Osteoblast (primary cell): ENCODE data around the gene CNPY2. TPM values are rescaled to one million over a fixed set of nuclear protein-coding genes. Genes with fewer than 3 reads are reported as not detected.
A peak's percentile ranks its signal among the peaks of the same experiment; 100 is the strongest.
"Not testable (repeated sequence)": the region's sequence is repeated elsewhere in the genome, so short reads cannot be mapped to it uniquely, and the experiment has no call there.

Source experiments
- DNase-seq: peaks from one replicate; pipeline ENCODE4 v3.0.0; 2011; ENCODE audit warnings: low spot score, mixed read lengths; ENCODE audit not compliant: insufficient read length; ENCODE audit errors: missing footprints
- H2AFZ ChIP-seq: 2 replicates; pipeline ENCODE4 v1.6.0; 2011; ENCODE audit warnings: mild to moderate bottlenecking, low read length
- H3K27ac ChIP-seq: 2 replicates; pipeline ENCODE4 v1.5.1; 2011; ENCODE audit warnings: mild to moderate bottlenecking, low read depth, low read length, moderate library complexity
- H3K27me3 ChIP-seq: 2 replicates; pipeline ENCODE4 v1.6.0; 2012; ENCODE audit warnings: mild to moderate bottlenecking, control low read depth, inconsistent platforms, low read length, moderate library complexity; ENCODE audit not compliant: insufficient read depth
- H3K36me3 ChIP-seq: 2 replicates; pipeline ENCODE4 v1.5.1; 2011; ENCODE audit warnings: mild to moderate bottlenecking, low read length, control low read depth, moderate library complexity; ENCODE audit not compliant: insufficient read depth
- H3K4me1 ChIP-seq: 2 replicates; pipeline ENCODE4 v1.5.1; 2011; ENCODE audit warnings: mild to moderate bottlenecking, low read length, control low read depth, moderate library complexity; ENCODE audit not compliant: insufficient read depth
- H3K4me2 ChIP-seq: 2 replicates; pipeline ENCODE4 v1.6.0; 2011; ENCODE audit warnings: mild to moderate bottlenecking, low read length; ENCODE audit not compliant: insufficient read depth
- H3K4me3 ChIP-seq: fragments of 200-600 bp; sonication (generic); 3 replicates; pipeline ENCODE4 v1.5.1; 2012; ENCODE audit warnings: mild to moderate bottlenecking, low read length, inconsistent platforms; ENCODE audit not compliant: insufficient read depth
- H3K79me2 ChIP-seq: 2 replicates; pipeline ENCODE4 v1.6.0; 2012; ENCODE audit warnings: mild to moderate bottlenecking, low read length, control low read depth, inconsistent platforms; ENCODE audit not compliant: insufficient read depth
- H3K9me3 ChIP-seq: 2 replicates; pipeline ENCODE4 v1.5.1; 2011; ENCODE audit warnings: low read depth, low read length, control low read depth
- H4K20me1 ChIP-seq: 2 replicates; pipeline ENCODE4 v1.6.0; 2012; ENCODE audit warnings: mild to moderate bottlenecking, low read length, control low read depth; ENCODE audit not compliant: insufficient read depth
- CTCF ChIP-seq: IDR thresholded peaks from 2 replicates; pipeline ENCODE4 v1.5.1; 2011; ENCODE audit warnings: mild to moderate bottlenecking, low read depth, low read length, moderate library complexity; ENCODE audit errors: extremely low read depth
- total RNA-seq: library from RNA; depleted of rRNA; stranded (reverse); fragments of >200 nt; gene quantifications from 2 replicates; pipeline ENCODE4 v1.2.3, GENCODE V29; 2012

CNPY2 gene
- total RNA-seq, 1 donor: 82.5 TPM

GRCh38 chr12:56271031-56271430, 44.8 kb downstream of the CNPY2 start:
- Histone ChIP-seq H3K4me2 (no peak overlapping the region), H3K4me3 (no peak overlapping the region), H3K4me1 (peaks cover 11% of the 10 kb centered on the region), H3K27ac (no peak overlapping the region), H3K79me2 (no peaks in the 10 kb centered on the region), H2AFZ (no peak overlapping the region), H4K20me1 (no peaks in the 10 kb centered on the region), H3K9me3 (no peaks in the 10 kb centered on the region), H3K36me3 (peaks cover 59% of the 10 kb centered on the region), H3K27me3 (no peaks in the 10 kb centered on the region)
- peak; percentile 54 for TF ChIP-seq CTCF
- DNase-seq: peak; percentile 53

- peak; percentile 74 for DNase-seq
- Histone ChIP-seq H3K9me3 (no peaks in the 10 kb centered on the region), H3K4me3 (peak overlapping the region; percentile 81), H3K79me2 (no peaks in the 10 kb centered on the region), H2AFZ (peak overlapping the region; percentile 98), H3K4me1 (peaks cover 11% of the 10 kb centered on the region), H3K27me3 (no peaks in the 10 kb centered on the region), H3K36me3 (peaks cover 28% of the 10 kb centered on the region), H4K20me1 (no peaks in the 10 kb centered on the region), H3K27ac (peak overlapping the region; percentile 76), H3K4me2 (peak overlapping the region; percentile 92)
- TF ChIP-seq CTCF: no peak
Observed at GRCh38 chr12:56267443-56268071, 48.2 kb downstream of the CNPY2 start.

GRCh38 chr12:56266693-56267442, 48.9 kb downstream of the CNPY2 start, which contains the start of gene COQ10A:
COQ10A (plus strand) TSS chr12:56266942; CDS start chr12:56267119, 177 bp downstream.
- H2AFZ ChIP-seq: peak within 1 kb of the TSS; percentile 98
- peaks cover 21% of the 10 kb centered on the region for H3K36me3 ChIP-seq
- H4K20me1 ChIP-seq: no peaks in the 10 kb centered on the region
- peak within 1 kb of the TSS; percentile 92 for H3K4me2 ChIP-seq
- peak; percentile 65 for TF ChIP-seq CTCF
- peaks cover 14% of the 10 kb centered on the region for H3K4me1 ChIP-seq
- peak within 1 kb of the TSS; percentile 81 for H3K4me3 ChIP-seq
- no peaks in the 10 kb centered on the region for H3K9me3 ChIP-seq
- H3K79me2 ChIP-seq: no peaks in the 10 kb centered on the region
- H3K27me3 ChIP-seq: no peaks in the 10 kb centered on the region
- DNase-seq: peak; percentile 99
- H3K27ac ChIP-seq: peak within 1 kb of the TSS; percentile 76

- Histone ChIP-seq H3K27ac (peak overlapping the region; percentile 76), H3K4me2 (peak overlapping the region; percentile 92), H2AFZ (peak overlapping the region; percentile 98), H3K4me1 (peaks cover 21% of the 10 kb centered on the region), H3K36me3 (peaks cover 15% of the 10 kb centered on the region), H3K4me3 (peak overlapping the region; percentile 81)
- H3K79me2 ChIP-seq, H3K27me3 ChIP-seq, DNase-seq, H4K20me1 ChIP-seq, H3K9me3 ChIP-seq: not testable (repeated sequence)
Observed at GRCh38 chr12:56266068-56266692, 49.6 kb downstream of the CNPY2 start.

- not testable (repeated sequence) for DNase-seq, H4K20me1 ChIP-seq, H3K27ac ChIP-seq, H3K79me2 ChIP-seq, H3K36me3 ChIP-seq, H3K4me3 ChIP-seq, H2AFZ ChIP-seq, H3K27me3 ChIP-seq, H3K9me3 ChIP-seq, H3K4me2 ChIP-seq
- H3K4me1 ChIP-seq: peaks cover 30% of the 10 kb centered on the region
Observed at GRCh38 chr12:56262955-56263354, 52.8 kb downstream of the CNPY2 start.
